H1 (cell line): ENCODE data around the gene SAT2. TPM values are rescaled to one million over a fixed set of nuclear protein-coding genes. Genes with fewer than 3 reads are reported as not detected.

Source experiments
- BCL11A ChIP-seq, 2 experiments: IDR thresholded peaks; one replicate each; pipeline ENCODE4 v1.6.1; 2011; ENCODE audit warnings: low read depth in 2 of 2, low read length in 2 of 2, mild to moderate bottlenecking in 2 of 2
- CTCF ChIP-seq, 3 experiments: IDR thresholded peaks; 1 replicate in 2 of 3; 2 replicates in 1 of 3; pipeline versions ENCODE4 v1.5.1 to v1.6.1; 2011; ENCODE audit warnings: low read length in 3 of 3, mild to moderate bottlenecking in 3 of 3, inconsistent platforms in 2 of 3, low read depth in 1 of 3, moderate library complexity in 1 of 3; ENCODE audit not compliant: insufficient read depth in 1 of 3; ENCODE audit errors: control extremely low read depth in 1 of 3
- polyA plus RNA-seq, 7 experiments: library from polyadenylated mRNA; depleted of rRNA in 3 of 7; stranded (reverse) in 5 of 7; unstranded in 2 of 7; fragments of >200 nt in 5 of 7; fragments of 200-250 nt in 2 of 7; gene quantifications; 1 replicate in 5 of 7; 2 replicates in 1 of 7; 4 replicates in 1 of 7; pipeline versions ENCODE4 v1.2.1 to v1.2.3, GENCODE V29; 2011 to 2013; ENCODE audit warnings: missing spikeins in 2 of 7, mixed read lengths in 2 of 7
- total RNA-seq: library from RNA; stranded (reverse); fragmentation: NEBNext Ultra II Directional; extraction: Animal tissue kit (Norgen Biotek cat#: 25700); gene quantifications from 2 replicates; pipeline ENCODE4 v1.2.1, GENCODE V29; 2021

Gene SAT2
- total and polyA plus RNA-seq, 2 of the 8 experiments (the other 6 are each of a cell fraction or from before 2014, with no cell fraction given) = 36.4 to 72.3 TPM

- TF ChIP-seq CTCF (IDR thresholded peaks at IDR 0.05; ENCODE audit: control extremely low read depth in 1 of 3, insufficient read depth in 1 of 3, low read depth in 1 of 3, low read length in 3 of 3) = no peak
- no peak for TF ChIP-seq BCL11A (IDR thresholded peaks at IDR 0.05; ENCODE audit: low read depth in 2 of 2, low read length in 2 of 2)
Measured at GRCh38 chr17:7587420-7588151, 40.0 kb downstream of the SAT2 start (continued).
